ENCODE results near the gene DISP2.

DNA sequence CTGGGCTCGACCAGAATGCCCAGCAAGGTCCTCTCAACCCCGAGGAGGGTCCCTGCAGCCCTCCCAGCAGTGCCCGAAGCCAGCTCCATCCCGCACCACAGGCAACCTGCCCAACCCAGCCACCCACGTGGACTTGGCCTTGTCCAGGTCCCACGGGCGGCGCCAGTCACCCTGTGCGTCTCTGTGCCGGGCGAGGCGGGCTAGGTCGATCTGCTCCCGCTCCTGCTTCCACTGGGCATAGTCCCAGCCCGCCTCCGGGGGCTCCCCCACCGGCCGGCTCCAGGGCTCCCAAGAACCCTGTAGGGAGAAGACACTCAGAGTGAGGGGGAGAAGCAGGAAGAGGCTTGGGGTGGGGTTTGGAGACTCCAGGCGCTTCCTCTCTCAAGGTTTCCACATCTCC is 20.4 kb upstream of the DISP2 start:
- no peak for TF ChIP-seq EZH2 (IDR thresholded peaks at IDR 0.05; ENCODE audit: insufficient read depth, low read length)
- TF ChIP-seq CTCF (IDR thresholded peaks at IDR 0.05; ENCODE audit: insufficient read depth, low read depth, low read length) = no peak
